ENCODE results near the gene COQ8B.

Gene COQ8B

DNA sequence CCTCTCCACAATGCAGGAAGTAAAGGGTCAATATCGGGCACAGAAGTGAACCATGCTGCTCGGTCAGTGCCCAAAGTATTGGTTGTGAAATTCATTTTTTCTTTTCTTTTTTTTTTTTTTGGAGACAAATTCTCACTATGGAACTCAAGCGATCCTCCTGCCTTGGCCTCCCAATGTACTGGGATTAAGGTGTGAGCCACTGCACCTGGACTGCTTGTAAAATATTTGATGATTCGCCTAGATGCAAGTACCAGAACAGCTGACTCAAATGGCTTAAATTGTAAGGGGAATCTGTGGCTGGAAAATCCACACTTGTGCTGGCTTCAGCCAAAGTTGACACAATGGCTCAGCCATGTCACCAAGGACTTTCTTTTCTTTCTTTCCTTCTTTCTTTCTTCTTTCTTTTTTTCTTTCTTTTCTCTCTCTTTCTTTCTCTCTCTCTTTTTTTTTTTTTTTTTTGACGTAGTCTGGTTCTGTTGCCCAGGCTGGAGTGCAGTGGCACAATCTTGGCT lies 69.9 kb downstream of the COQ8B start:
- no peak for DNase-seq (ENCODE audit: low spot score)
- H3K27ac ChIP-seq, result peak overlapping the region; percentile 65
- POLR2A ChIA-PET (ENCODE audit: low non-redundant PET), result no interaction called here
- no peak for TF ChIP-seq CTCF (conservative IDR thresholded peaks at IDR 0.05; ENCODE audit: low read depth)
- CTCF ChIA-PET, result interaction anchor here (1.6 kb wide), 1 partner anchor 12 kb away, joined by 12 read pairs; no protein-coding TSS in a partner anchor

DNA sequence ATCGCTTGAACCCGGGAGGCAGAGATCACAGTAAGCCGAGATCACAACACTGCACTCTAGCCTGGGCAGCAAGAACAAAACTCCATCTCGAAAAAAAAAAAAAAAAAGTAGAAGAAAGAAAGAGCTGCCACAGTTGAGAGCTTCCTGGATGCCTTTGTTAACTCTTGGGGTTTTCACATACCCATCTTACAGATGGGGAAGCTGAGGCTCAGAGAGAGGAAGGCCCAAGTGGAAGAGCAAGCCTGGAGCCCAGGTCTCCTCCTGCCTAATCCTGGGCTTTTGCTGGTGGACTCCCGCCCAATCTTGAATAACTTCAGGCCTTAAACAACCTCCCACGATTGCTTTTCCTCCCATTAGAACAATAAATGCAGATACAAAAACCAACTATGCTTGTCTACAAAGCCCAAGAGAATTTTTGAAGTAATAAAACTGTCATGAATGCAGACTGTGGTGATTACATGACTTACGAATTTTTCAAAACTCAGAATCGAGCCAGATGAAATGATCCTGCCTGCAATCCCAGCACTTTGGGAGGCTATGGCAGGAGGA lies 73.9 kb downstream of the COQ8B start:
- POLR2A ChIA-PET (ENCODE audit: low non-redundant PET), result no interaction called here
- no peak for TF ChIP-seq CTCF (conservative IDR thresholded peaks at IDR 0.05; ENCODE audit: low read depth)
- DNase-seq (ENCODE audit: low spot score), result no peak
- H3K27ac ChIP-seq, result no peak overlapping the region
- CTCF ChIA-PET, result interaction anchor here (0.6 to 2.3 kb wide), 3 partner anchors 8 to 264 kb away, joined by 3 to 9 read pairs (median 3); no protein-coding TSS in a partner anchor

- no peak for DNase-seq (ENCODE audit: low spot score)
- ChIA-PET POLR2A (ENCODE audit: low non-redundant PET) (no interaction called here), CTCF (no interaction called here)
- no peak overlapping the region for H3K27ac ChIP-seq
- no peak for TF ChIP-seq CTCF (conservative IDR thresholded peaks at IDR 0.05; ENCODE audit: low read depth)
Observed at GRCh38 chr19:40642051-40642706, 74.5 kb downstream of the COQ8B start.

All from RWPE1 (cell line).